Subcutaneous abdominal adipose tissue (tissue), 5 donors: ENCODE data around the gene PCCA.

Source experiments
- H3K27ac ChIP-seq: one replicate; pipeline ENCODE4 v1.7.0; 2013; ENCODE audit warnings: low read depth, mild to moderate bottlenecking, inconsistent platforms, low read length, moderate library complexity
- H3K27me3 ChIP-seq, 5 donors: one replicate each; pipeline ENCODE4 v1.7.0; 2013; ENCODE audit warnings: low read length in 5 of 5, inconsistent platforms in 1 of 5; ENCODE audit not compliant: control insufficient read depth in 5 of 5, insufficient read depth in 4 of 5
- H3K36me3 ChIP-seq, 5 donors: one replicate each; pipeline ENCODE4 v1.7.0; 2013; ENCODE audit warnings: low read length in 5 of 5; ENCODE audit not compliant: control insufficient read depth in 5 of 5, insufficient read depth in 5 of 5
- H3K4me1 ChIP-seq, 5 donors: one replicate each; pipeline ENCODE4 v1.7.0; 2013; ENCODE audit warnings: low read length in 5 of 5, mild to moderate bottlenecking in 3 of 5, moderate library complexity in 1 of 5; ENCODE audit not compliant: control insufficient read depth in 5 of 5, insufficient read depth in 5 of 5
- H3K4me3 ChIP-seq, 5 donors: one replicate each; pipeline ENCODE4 v1.7.0; 2013; ENCODE audit warnings: low read length in 5 of 5, low read depth in 1 of 5
- H3K9ac ChIP-seq, 5 donors: one replicate each; pipeline ENCODE4 v1.7.0; 2013; ENCODE audit warnings: low read length in 5 of 5, mild to moderate bottlenecking in 4 of 5, moderate library complexity in 3 of 5
- H3K9me3 ChIP-seq, 5 donors: one replicate each; pipeline ENCODE4 v1.7.0; 2013; ENCODE audit warnings: low read length in 5 of 5; ENCODE audit not compliant: control insufficient read depth in 5 of 5
- donor health status: healthy.
- donor health status: healthy.
- donor health status: healthy.
- donor health status: healthy.
- donor health status: healthy.

The PCCA gene

GRCh38 chr13:100247937-100248336, 159.0 kb downstream of the PCCA start:
- Histone ChIP-seq H3K27me3 (no peaks in the 10 kb centered on the region), H3K4me1 (peaks cover 0 to 10% (median 0%) of the 10 kb centered on the region in 5 donors), H3K9ac (no peak overlapping the region), H3K9me3 (peaks cover 0 to 6% (median 4%) of the 10 kb centered on the region in 5 donors), H3K36me3 (peaks cover 0 to 3% (median 0%) of the 10 kb centered on the region in 5 donors), H3K4me3 (no peak overlapping the region), H3K27ac (no peak overlapping the region)

- no peaks in the 10 kb centered on the region for H3K4me1 ChIP-seq
- no peak overlapping the region for H3K9ac ChIP-seq
- H3K36me3 ChIP-seq, result peaks cover 0 to 3% (median 0%) of the 10 kb centered on the region in 5 donors
- peaks cover 0 to 2% (median 0%) of the 10 kb centered on the region in 5 donors for H3K9me3 ChIP-seq
- no peaks in the 10 kb centered on the region for H3K27me3 ChIP-seq
- H3K4me3 ChIP-seq, result no peak overlapping the region
- no peak overlapping the region for H3K27ac ChIP-seq
These were observed 165.1 kb downstream of the PCCA start for GRCh38 chr13:100254002-100254401.

GRCh38 chr13:100262404-100262803, 173.5 kb downstream of the PCCA start:
- Histone ChIP-seq H3K9me3 (no peaks in the 10 kb centered on the region), H3K4me1 (no peaks in the 10 kb centered on the region), H3K36me3 (peaks cover 0 to 7% (median 0%) of the 10 kb centered on the region in 5 donors), H3K9ac (no peak overlapping the region), H3K27me3 (no peaks in the 10 kb centered on the region), H3K27ac (no peak overlapping the region), H3K4me3 (no peak overlapping the region)

GRCh38 chr13:100266026-100266425, 177.1 kb downstream of the PCCA start:
- H3K4me1 ChIP-seq, result peaks cover 0 to 4% (median 4%) of the 10 kb centered on the region in 5 donors
- H3K36me3 ChIP-seq, result peaks cover 0 to 7% (median 4%) of the 10 kb centered on the region in 5 donors
- H3K9me3 ChIP-seq, result no peaks in the 10 kb centered on the region
- H3K27me3 ChIP-seq, result no peaks in the 10 kb centered on the region
- H3K4me3 ChIP-seq, result no peak overlapping the region
- H3K27ac ChIP-seq, result no peak overlapping the region
- H3K9ac ChIP-seq, result no peak overlapping the region

DNA sequence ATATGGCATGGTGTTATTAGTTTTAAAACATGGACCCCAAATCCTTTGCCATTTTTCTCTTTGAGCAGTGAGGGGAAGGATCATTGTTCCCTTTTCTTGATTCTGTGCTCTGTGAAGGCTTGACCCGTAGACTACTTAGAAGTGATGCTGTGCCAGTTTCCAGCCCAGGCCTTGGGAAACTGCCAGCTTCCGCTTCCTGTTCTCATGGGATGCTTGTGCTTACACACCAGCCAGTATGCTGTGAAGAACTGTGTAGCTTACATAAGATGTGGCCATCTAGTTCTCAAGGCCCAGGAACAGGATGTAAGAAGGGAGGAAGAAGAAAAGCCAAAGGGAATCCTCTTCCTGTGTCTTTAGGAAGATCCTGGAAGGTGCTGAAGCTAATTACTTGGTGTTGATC, 180.9 kb downstream of the PCCA start:
- H3K27ac ChIP-seq, result no peak overlapping the region

GRCh38 chr13:100273138-100273537, 184.2 kb downstream of the PCCA start:
- Histone ChIP-seq H3K27ac (no peak overlapping the region), H3K36me3 (peaks cover 4 to 18% (median 10%) of the 10 kb centered on the region in 5 donors), H3K4me1 (peaks cover 0 to 4% (median 4%) of the 10 kb centered on the region in 5 donors), H3K4me3 (no peak overlapping the region), H3K9me3 (no peaks in the 10 kb centered on the region), H3K9ac (no peak overlapping the region), H3K27me3 (no peaks in the 10 kb centered on the region)

More for the DNA sequence above, 180.9 kb downstream of the PCCA start:
- Histone ChIP-seq H3K4me3 (no peak overlapping the region), H3K9me3 (no peaks in the 10 kb centered on the region), H3K9ac (peak overlapping the region in 1 of 5 donors; percentile 49), H3K36me3 (peaks cover 0 to 14% (median 8%) of the 10 kb centered on the region in 5 donors), H3K27me3 (no peaks in the 10 kb centered on the region), H3K4me1 (peaks cover 0 to 4% (median 4%) of the 10 kb centered on the region in 5 donors)

GRCh38 chr13:100273552-100273951, 184.7 kb downstream of the PCCA start:
- Histone ChIP-seq H3K4me3 (no peak overlapping the region), H3K4me1 (peaks cover 0 to 4% (median 4%) of the 10 kb centered on the region in 5 donors), H3K27ac (no peak overlapping the region), H3K9ac (no peak overlapping the region), H3K36me3 (peaks cover 4 to 18% (median 9%) of the 10 kb centered on the region in 5 donors), H3K27me3 (no peaks in the 10 kb centered on the region), H3K9me3 (no peaks in the 10 kb centered on the region)

GRCh38 chr13:100274942-100275506, 186.1 kb downstream of the PCCA start:
- no peak overlapping the region for H3K9ac ChIP-seq
- H3K27ac ChIP-seq, result no peak overlapping the region
- peaks cover 4 to 14% (median 6%) of the 10 kb centered on the region in 5 donors for H3K36me3 ChIP-seq
- H3K4me1 ChIP-seq, result peaks cover 0 to 2% (median 1%) of the 10 kb centered on the region in 5 donors
- no peak overlapping the region for H3K4me3 ChIP-seq
- H3K27me3 ChIP-seq, result no peaks in the 10 kb centered on the region
- no peaks in the 10 kb centered on the region for H3K9me3 ChIP-seq

- Histone ChIP-seq H3K9ac (no peak overlapping the region), H3K27ac (no peak overlapping the region), H3K4me1 (no peaks in the 10 kb centered on the region), H3K4me3 (no peak overlapping the region), H3K9me3 (no peaks in the 10 kb centered on the region), H3K27me3 (no peaks in the 10 kb centered on the region), H3K36me3 (peaks cover 5 to 14% (median 9%) of the 10 kb centered on the region in 5 donors)
These were observed 186.9 kb downstream of the PCCA start for GRCh38 chr13:100275746-100276145.

DNA sequence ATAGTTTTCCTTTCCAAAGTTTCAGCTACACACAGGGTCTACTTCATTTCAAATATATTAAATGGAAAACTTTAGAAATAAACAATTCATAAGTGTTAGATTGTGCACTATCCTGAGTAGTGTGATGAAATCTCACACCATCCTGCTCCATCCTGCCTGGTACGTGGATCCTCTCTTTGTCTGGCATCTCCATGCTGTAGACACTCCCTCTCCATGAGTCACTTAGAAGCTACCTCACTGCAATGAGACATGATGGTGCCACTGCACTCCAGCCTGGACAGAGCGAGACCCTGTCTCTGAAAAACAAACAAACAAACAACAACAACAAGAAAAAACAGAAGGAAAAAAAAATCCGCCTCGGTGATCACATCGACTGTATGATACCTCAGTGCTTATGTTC, 191.8 kb downstream of the PCCA start:
- H3K9ac ChIP-seq, result no peak overlapping the region
- no peak overlapping the region for H3K27ac ChIP-seq
- H3K9me3 ChIP-seq, result no peaks in the 10 kb centered on the region
- no peaks in the 10 kb centered on the region for H3K27me3 ChIP-seq
- no peaks in the 10 kb centered on the region for H3K4me1 ChIP-seq
- peaks cover 4 to 8% (median 6%) of the 10 kb centered on the region in 5 donors for H3K36me3 ChIP-seq
- no peak overlapping the region for H3K4me3 ChIP-seq
